Activated naive CD8-positive, alpha-beta T cell (primary cell): ENCODE measurements around the gene RARA.
"Not testable (repeated sequence)": the region's sequence is repeated elsewhere in the genome, so short reads cannot be mapped to it uniquely, and the experiment has no call there.

Experiments
- H3K27ac Mint-ChIP-seq: one replicate; pipeline ENCODE4 v1.8.0; 2021; ENCODE audit warnings: mixed read lengths
- H3K27me3 Mint-ChIP-seq: one replicate; pipeline ENCODE4 v1.8.0; 2021; ENCODE audit warnings: mixed read lengths
- H3K36me3 Mint-ChIP-seq: one replicate; pipeline ENCODE4 v1.8.0; 2021; ENCODE audit warnings: mixed read lengths
- H3K4me1 Mint-ChIP-seq: one replicate; pipeline ENCODE4 v1.8.0; 2021; ENCODE audit warnings: low read depth, mixed read lengths
- H3K4me3 Mint-ChIP-seq: one replicate; pipeline ENCODE4 v1.8.0; 2021; ENCODE audit warnings: mild to moderate bottlenecking, mixed read lengths
- H3K9me3 Mint-ChIP-seq: one replicate; pipeline ENCODE4 v1.8.0; 2021; ENCODE audit warnings: low read depth, mixed read lengths

Gene RARA

GRCh38 chr17:40372644-40373043 is 63.7 kb downstream of the RARA start:
- H3K36me3 Mint-ChIP-seq, H3K4me3 Mint-ChIP-seq, H3K9me3 Mint-ChIP-seq, H3K27me3 Mint-ChIP-seq, H3K27ac Mint-ChIP-seq: not testable (repeated sequence)
- peaks cover 20% of the 10 kb centered on the region for H3K4me1 Mint-ChIP-seq

DNA sequence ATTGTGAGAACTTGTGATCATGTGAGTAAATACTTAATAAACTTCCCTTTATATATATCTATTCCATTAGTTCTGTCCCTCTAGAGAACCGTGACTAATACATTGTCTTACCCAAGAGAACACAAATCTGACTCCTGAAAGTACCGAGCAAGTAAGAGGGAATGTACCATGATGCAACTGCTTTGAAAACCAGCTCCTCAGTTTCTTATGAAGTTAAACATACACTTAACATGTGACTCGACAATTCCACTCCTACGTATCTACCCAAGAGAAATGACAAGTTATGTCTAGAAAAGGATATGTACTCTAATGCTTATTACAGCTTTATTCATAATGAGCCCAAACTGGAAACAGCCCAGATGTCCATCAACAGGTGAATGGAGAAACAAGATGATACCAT is 64.3 kb downstream of the RARA start:
- Mint-ChIP-seq H3K27me3 (peaks cover 1% of the 10 kb centered on the region), H3K36me3 (no peaks in the 10 kb centered on the region), H3K4me1 (peaks cover 20% of the 10 kb centered on the region), H3K27ac (peak overlapping the region; percentile 19), H3K9me3 (no peaks in the 10 kb centered on the region), H3K4me3 (no peak overlapping the region)

- no peak overlapping the region for H3K27ac Mint-ChIP-seq
- H3K36me3 Mint-ChIP-seq = no peaks in the 10 kb centered on the region
- H3K4me3 Mint-ChIP-seq = no peak overlapping the region
- H3K9me3 Mint-ChIP-seq = no peaks in the 10 kb centered on the region
- peaks cover 1% of the 10 kb centered on the region for H3K27me3 Mint-ChIP-seq
- H3K4me1 Mint-ChIP-seq = peaks cover 20% of the 10 kb centered on the region
Measured at GRCh38 chr17:40373999-40374398, 65.0 kb downstream of the RARA start.

DNA sequence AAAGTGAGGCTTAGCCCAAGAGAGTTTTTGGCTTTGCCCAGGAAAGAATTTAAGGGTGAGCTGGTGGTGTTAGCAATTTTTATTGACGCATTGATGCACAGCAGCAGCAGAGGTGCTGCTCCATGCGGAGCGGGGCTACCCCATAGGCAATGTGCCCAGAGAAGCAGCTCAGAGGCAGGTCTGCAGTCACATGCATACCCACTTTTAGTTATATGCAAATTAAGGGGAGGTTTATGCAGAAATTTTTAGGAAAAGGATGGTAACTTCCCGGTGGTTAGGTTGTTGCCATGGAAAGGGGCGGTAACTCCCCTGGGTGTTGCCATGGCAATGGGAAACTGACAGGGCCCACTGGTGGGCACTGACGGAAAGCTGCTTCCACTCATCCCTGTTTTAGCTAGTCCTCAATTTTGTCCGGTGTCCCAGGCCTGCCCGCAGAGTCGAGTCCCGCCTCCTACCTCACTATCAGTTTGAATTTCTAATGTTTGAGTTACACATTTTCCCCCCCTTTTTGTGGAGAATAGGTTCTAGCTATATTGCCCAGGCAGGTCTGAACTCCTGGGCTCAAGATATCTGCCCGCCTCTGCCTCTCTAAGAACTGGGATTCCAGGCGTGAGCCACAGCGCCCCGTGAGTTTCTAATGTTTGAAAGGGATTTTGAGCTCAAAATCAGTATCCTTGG is 66.0 kb downstream of the RARA start:
- no peak overlapping the region for H3K27ac Mint-ChIP-seq
- H3K27me3 Mint-ChIP-seq = peaks cover 1% of the 10 kb centered on the region
- no peaks in the 10 kb centered on the region for H3K9me3 Mint-ChIP-seq
- no peak overlapping the region for H3K4me3 Mint-ChIP-seq
- no peaks in the 10 kb centered on the region for H3K36me3 Mint-ChIP-seq
- peaks cover 20% of the 10 kb centered on the region for H3K4me1 Mint-ChIP-seq

- H3K4me3 Mint-ChIP-seq, H3K9me3 Mint-ChIP-seq, H3K27ac Mint-ChIP-seq: not testable (repeated sequence)
Measured at GRCh38 chr17:40375786-40376185, 66.8 kb downstream of the RARA start.

DNA sequence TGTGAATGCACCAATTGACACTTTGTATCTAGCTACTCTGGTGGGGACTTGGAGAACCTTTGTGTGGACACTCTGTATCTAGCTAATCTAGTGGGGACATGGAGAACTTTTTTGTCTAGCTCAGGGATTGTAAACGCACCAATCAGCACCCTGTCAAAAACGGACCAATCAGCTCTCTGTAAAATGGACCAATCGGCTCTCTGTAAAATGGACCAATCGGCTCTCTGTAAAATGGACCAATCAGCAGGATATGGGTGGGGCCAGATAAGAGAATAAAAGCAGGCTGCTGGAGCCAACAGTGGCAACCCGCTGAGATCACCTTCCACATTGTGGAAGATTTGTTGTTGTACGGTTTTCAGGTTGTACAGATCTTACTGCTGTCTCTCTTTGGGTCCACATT is 67.6 kb downstream of the RARA start:
- not testable (repeated sequence) for H3K9me3 Mint-ChIP-seq, H3K4me3 Mint-ChIP-seq, H3K27me3 Mint-ChIP-seq, H3K36me3 Mint-ChIP-seq, H3K27ac Mint-ChIP-seq
- H3K4me1 Mint-ChIP-seq = peaks cover 18% of the 10 kb centered on the region

More at GRCh38 chr17:40375786-40376185, 66.8 kb downstream of the RARA start:
- H3K36me3 Mint-ChIP-seq, H3K27me3 Mint-ChIP-seq: not testable (repeated sequence)
- H3K4me1 Mint-ChIP-seq = peaks cover 20% of the 10 kb centered on the region

GRCh38 chr17:40377832-40378231 is 68.9 kb downstream of the RARA start:
- H3K4me3 Mint-ChIP-seq = no peak overlapping the region
- H3K27me3 Mint-ChIP-seq = peaks cover 1% of the 10 kb centered on the region
- H3K27ac Mint-ChIP-seq = no peak overlapping the region
- H3K36me3 Mint-ChIP-seq = no peaks in the 10 kb centered on the region
- peaks cover 14% of the 10 kb centered on the region for H3K4me1 Mint-ChIP-seq
- no peaks in the 10 kb centered on the region for H3K9me3 Mint-ChIP-seq

DNA sequence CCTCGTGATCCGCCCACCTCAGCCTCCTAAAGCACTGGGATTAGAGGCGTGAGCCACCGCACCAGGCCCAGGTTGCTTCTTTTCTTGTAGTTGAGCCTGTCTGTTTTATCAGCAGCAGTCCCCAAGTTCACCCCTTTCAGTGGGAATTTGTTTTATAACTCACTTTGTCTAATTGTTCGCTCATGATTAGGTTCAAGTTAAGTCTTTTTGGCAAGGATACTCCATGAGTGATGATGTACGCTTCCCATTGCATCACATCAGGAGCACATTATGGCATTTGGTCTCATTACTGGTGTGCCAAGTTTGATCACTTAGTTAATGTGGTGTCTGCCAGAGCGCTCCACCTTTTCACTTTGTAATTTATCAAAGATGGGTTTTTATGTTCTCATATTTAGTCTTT is 70.0 kb downstream of the RARA start:
- H3K36me3 Mint-ChIP-seq = no peaks in the 10 kb centered on the region
- peaks cover 3% of the 10 kb centered on the region for H3K4me1 Mint-ChIP-seq
- H3K27ac Mint-ChIP-seq = no peak overlapping the region
- H3K9me3 Mint-ChIP-seq = no peaks in the 10 kb centered on the region
- peaks cover 1% of the 10 kb centered on the region for H3K27me3 Mint-ChIP-seq
- H3K4me3 Mint-ChIP-seq = no peak overlapping the region

- Mint-ChIP-seq H3K27me3 (no peaks in the 10 kb centered on the region), H3K36me3 (no peaks in the 10 kb centered on the region), H3K4me3 (no peak overlapping the region), H3K27ac (no peak overlapping the region), H3K9me3 (no peaks in the 10 kb centered on the region), H3K4me1 (no peaks in the 10 kb centered on the region)
Measured at GRCh38 chr17:40382251-40382650, 73.3 kb downstream of the RARA start.

DNA sequence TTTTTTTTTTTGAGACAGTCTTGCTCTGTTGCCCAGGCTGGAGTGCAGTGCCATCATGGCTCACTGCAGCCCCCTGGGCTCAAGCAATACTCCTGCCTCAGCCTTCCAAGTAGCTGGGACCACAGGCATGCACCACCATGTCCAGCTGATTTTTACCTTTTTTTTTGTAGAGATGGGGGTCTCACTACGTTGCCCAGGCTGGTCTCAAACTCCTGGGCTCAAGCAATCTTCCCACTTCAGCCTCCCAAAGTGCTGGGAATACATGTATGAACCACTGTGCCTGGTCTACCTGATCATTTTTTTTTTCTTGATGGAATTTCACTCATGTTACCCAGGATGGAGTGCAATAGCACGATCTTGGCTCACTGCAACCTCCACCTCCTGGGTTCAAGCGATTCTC is 77.6 kb downstream of the RARA start:
- H3K27ac Mint-ChIP-seq, H3K4me1 Mint-ChIP-seq, H3K27me3 Mint-ChIP-seq, H3K36me3 Mint-ChIP-seq, H3K4me3 Mint-ChIP-seq, H3K9me3 Mint-ChIP-seq: not testable (repeated sequence)

- Mint-ChIP-seq H3K9me3 (no peaks in the 10 kb centered on the region), H3K27ac (no peak overlapping the region), H3K27me3 (no peaks in the 10 kb centered on the region), H3K36me3 (no peaks in the 10 kb centered on the region), H3K4me3 (no peak overlapping the region), H3K4me1 (peaks cover 16% of the 10 kb centered on the region)
Measured at GRCh38 chr17:40399185-40399584, 90.2 kb downstream of the RARA start.

GRCh38 chr17:40402668-40403067 is 93.7 kb downstream of the RARA start:
- Mint-ChIP-seq H3K4me3 (no peak overlapping the region), H3K4me1 (peaks cover 16% of the 10 kb centered on the region), H3K27me3 (no peaks in the 10 kb centered on the region), H3K9me3 (no peaks in the 10 kb centered on the region), H3K27ac (no peak overlapping the region), H3K36me3 (no peaks in the 10 kb centered on the region)

DNA sequence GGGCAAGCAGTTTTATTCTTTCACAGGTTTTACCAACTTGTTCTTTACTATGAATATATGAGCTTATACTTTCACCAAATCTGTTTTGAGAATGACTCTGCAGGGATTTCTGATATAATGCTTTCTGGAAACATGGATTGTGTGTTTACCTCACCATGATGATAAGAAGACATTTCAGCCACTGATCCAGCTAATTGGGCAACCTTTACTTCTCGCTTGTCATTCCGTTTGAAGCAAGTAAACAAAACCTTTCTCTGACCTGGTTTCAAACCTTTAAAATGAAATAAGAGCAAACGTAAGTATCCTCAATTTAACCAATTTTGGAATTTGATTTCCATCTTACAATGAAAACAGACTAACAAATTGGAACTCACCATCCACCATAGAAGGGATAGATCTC is 95.0 kb downstream of the RARA start:
- Mint-ChIP-seq H3K4me3 (no peak overlapping the region), H3K27ac (no peak overlapping the region), H3K9me3 (no peaks in the 10 kb centered on the region), H3K4me1 (peaks cover 16% of the 10 kb centered on the region), H3K36me3 (no peaks in the 10 kb centered on the region), H3K27me3 (no peaks in the 10 kb centered on the region)
